GM19043 (cell line): Measurements from ENCODE around the gene ADM5.

Experiments
- ATAC-seq: cut with Tn5 transposase; IDR thresholded peaks from one replicate; pipeline ENCODE4 v1.9.1; 2021; ENCODE audit warnings: low read depth; ENCODE audit not compliant: unreplicated experiment

Gene ADM5

DNA sequence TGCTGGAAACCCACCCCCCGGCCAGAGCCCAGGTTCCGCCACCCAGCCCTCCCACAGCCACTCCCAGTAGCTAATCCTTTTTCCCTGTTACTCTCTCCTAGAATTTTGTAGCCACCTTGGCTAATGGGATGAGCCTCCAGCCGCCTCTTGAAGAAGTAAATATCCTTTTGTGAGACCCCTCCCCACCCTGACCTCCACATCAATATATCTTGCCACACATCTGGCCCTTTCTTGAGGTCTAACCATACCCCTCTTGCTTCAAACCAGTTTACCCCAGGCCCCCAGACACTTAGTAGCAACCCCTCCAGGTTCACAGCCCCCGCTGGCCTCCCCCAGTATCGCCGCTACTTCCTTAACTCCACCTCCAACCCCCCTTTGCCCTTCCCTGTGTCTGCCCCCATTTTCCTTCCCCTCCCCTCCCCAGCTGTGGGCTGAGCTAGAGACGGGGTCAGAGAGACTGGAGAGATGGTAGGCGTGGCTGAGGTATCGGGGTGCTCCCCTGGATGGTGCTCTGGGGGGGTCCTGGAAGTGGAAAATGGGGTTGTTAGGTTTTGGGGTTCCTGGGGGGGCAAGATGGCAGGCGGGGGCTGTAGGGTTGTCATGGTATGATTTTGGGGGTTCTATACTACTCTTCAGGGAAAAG is 9.5 kb upstream of the ADM5 start:
- ATAC-seq, result no peak

DNA sequence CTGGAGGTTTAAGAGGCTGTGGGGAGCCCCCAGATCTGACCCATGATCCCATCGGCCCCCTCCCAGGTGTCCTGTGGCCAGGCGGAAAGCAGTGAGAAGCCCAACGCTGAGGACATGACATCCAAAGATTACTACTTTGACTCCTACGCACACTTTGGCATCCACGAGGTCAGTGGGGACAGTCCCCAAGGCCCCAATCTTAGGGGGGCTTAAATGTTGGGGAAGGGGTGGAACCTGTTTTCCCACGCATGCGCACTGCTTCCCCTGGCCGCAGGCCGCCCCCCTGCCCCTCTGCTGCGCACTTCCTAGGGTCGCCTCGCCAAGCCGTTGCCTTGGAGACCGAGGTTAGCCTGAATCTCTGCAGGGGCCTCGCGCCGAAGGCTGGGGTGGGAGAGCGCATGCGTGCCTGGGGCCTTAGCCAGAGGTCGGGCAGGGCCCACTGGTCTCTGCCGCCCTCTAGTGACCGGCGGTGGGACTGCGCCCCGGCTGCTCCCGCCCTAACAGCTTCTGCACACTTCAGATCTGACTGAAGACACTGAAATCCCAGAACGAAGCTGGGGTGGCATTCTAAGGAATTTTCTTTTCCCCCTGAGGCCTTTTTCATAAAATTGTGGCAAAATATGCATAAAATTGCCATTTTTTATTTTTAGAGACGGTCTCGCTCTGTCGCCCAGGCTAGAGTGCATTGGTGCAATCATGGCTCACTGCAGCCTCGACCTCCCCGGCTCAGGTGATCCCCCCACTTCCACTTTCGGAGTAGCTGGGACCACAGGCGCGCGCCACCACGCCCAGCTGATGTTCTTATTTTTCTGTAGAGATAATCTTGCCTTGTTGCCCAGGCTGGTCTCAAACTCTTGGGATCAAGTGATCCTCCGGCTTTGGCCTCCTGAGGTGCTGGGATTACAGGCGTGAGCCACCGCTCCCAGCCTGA is 8.7 kb upstream of the ADM5 start:
- ATAC-seq, result no peak

DNA sequence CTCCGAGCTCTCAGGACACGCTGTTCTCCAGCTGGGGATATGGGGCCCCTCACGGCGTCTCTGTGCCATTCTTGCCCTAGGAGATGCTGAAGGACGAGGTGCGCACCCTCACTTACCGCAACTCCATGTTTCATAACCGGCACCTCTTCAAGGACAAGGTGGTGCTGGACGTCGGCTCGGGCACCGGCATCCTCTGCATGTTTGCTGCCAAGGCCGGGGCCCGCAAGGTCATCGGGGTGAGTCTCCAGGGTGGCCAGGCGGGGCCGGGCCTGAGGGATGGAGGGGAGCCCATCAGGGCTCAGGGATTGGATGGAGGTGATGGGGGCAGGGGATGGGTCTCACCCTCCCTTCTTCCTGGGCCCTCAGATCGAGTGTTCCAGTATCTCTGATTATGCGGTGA is 7.6 kb upstream of the ADM5 start:
- ATAC-seq, result no peak

- ATAC-seq, result no peak
These were observed 7.1 kb upstream of the ADM5 start for GRCh38 chr19:49682274-49682673.

GRCh38 chr19:49683814-49684250 is 5.6 kb upstream of the ADM5 start:
- ATAC-seq, result no peak

DNA sequence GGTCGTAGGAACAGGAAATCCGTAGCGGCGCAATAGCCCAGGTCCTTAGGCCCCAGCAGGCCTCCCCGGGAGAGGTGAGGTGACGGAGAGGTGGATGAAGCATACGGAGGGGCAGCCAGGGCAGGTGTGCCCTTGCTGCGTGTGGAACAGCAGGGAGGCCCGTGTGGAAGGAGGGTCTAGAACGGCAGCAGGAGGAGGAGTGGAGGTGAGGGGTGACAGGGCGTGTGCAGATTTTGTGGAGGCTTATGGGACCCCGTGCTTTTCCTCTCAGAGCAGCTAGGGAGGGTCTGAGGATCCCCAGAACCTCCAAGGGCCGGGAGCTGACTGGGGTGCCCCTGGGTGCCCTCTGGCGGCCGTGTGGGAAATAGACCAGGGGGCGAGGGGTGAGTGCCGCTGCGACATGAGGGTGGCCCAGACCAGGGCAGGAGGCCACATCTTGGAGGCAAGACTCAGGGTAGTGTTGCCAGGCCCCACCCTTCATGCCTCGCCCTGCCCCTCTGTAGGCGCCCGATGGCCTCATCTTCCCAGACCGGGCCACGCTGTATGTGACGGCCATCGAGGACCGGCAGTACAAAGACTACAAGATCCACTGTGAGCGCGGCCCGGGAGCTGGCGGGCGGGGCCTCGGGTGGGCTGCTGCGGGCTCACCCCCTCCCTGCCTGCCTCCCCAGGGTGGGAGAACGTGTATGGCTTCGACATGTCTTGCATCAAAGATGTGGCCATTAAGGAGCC is 5.0 kb upstream of the ADM5 start:
- ATAC-seq, result no peak

DNA sequence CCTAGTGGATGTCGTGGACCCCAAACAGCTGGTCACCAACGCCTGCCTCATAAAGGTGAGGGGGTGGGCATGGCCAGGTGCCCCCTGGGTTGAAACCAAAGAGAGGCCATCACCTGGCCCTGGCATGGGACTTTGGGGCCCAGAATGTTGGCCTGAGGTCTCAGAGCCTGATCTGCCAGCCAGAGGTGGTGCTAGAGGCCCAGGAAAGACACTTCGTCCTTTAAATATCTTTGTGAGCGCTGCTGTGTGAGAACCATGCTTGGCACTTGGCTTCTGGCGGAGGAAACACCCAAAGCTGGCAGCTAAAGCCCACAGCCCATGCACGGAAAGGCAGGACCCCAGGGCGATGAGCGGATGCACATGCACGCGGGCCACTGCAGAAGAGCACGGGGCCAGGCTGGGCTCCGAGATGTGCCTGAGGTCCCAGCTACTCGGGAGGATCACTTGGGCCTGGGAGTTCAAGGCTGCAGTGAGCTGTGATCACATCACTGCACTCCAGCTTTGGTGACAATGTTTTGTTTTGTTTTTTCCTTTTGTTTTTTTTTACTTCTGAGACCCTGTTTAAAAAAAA is 4.3 kb upstream of the ADM5 start:
- ATAC-seq, result no peak

DNA sequence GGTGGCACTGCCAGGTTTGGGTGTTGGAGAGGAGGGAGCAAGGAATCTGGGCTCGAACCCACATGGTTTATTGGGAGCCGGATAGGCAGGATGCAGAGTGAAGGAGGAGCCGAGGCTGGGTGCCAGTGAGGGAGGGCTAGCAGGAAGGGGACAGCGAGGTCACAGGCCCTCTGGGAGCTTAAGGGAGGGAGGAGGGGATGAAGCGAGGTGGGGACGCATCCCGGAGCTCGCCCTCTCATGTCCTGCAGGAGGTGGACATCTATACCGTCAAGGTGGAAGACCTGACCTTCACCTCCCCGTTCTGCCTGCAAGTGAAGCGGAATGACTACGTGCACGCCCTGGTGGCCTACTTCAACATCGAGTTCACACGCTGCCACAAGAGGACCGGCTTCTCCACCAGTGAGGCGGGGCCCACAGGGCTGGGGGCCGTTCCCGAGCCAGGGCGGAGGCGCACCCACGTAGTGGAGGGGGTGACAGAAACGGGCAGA is 3.5 kb upstream of the ADM5 start:
- ATAC-seq, result no peak

DNA sequence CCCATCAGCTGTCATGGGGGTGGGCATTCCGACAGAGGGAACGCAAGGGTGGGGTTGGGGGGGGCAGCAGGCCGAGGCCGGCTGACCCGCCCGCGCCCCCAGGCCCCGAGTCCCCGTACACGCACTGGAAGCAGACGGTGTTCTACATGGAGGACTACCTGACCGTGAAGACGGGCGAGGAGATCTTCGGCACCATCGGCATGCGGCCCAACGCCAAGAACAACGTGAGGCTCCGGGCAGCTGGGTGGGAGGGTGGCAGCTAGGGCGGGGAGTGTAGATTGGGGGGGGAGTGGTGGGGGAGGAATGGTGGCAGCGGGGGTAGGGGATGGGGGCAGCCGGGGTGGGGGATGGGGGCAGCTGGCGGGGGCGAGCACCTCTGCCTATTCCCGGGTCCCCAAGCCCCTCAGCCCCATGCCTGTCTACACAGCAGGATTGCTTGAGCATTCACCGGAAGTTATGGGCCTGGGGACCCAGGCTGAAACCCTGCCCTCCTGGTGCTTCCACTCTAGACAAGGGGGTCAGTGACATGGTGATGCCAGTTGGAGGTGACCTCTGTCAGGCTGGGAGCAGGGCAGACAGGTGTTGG is 2.8 kb upstream of the ADM5 start:
- ATAC-seq, result no peak

GRCh38 chr19:49687150-49687549 is 2.2 kb upstream of the ADM5 start:
- ATAC-seq, result no peak

- no peak for ATAC-seq
These were observed 1.7 kb upstream of the ADM5 start for GRCh38 chr19:49687566-49688316.

- ATAC-seq, result no peak
These were observed 762 bp upstream of the ADM5 start for GRCh38 chr19:49688531-49689132.

- ATAC-seq, result no peak
These were observed 773 bp downstream of the ADM5 start for GRCh38 chr19:49690079-49690655.

DNA sequence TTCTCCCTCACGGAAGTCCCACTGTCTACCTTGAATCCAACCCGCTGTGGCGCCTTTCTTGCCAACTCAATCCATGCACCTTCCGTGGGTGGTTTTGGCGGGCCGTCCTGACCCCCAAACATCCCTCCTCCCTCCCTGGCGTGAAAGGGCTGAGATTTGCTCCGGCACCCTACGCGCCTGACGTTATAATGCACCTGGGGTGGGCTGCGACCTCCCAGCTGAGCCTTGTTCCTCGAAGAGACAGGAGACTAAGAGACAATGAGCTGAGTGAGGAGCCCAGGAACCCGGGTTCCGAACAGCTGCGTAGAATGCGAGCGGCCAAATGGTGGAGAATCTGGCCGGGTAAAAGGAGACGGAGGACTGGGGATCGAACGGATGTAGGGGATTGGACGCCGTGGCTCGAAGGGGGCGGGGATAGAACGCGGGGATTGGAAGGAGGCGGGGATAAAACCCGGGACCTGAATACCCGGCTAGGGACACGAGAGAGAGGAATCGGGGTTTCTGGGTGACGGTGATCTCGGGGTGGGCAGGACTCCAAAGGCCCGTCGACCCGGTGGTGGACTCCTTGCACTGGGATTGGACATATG is 1.4 kb downstream of the ADM5 start, which contains the start of gene CPT1C:
TSS of gene CPT1C (plus strand) at position 461 of the 587 bp plus-strand sequence. CDS start 1,137 bp downstream, outside the sequence.
- no peak for ATAC-seq

DNA sequence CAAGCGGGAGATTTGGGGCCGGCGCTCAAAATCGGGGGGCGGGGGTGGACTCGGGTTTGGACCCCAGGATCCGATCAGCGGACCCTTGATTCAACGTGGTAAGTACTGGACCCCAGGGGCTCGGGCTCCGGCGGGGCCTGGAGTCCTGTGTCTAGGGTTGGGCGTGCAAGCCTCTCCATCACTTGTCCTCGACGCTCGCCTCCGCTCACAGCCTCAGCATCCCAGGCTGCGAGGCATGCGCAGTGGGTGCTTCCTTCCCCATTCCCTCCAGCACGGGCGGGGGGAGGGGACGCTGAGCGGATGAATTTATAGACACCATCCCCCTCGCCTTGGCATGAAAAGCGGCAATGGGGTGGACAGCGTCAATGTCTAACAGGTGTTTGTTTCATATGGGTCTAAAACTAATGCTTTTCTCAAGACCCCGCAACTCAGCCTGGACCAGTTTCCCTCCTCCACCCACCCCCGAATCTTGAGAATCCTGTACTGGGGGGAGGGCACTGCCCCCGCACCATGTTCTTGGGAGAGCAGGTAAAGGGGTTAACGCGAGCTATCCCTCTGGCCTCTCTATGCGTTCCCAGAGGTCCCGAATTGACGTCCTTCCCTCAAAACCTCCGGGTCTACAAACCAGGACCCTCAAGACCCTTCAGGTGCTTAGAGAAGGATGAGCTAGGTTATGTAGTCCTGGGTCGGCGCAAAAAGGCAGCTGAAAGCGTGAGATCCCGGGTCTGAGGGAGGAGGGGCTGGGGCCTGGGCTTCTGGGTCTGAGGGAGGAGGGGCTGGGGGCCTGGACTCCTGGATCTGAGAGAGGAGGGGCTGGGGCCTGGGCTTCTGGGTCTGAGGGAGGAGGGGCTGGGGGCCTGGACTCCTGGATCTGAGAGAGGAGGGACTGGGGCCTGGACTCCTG is 2.1 kb downstream of the ADM5 start:
- ATAC-seq, result no peak

GRCh38 chr19:49692147-49692506 is 2.7 kb downstream of the ADM5 start:
- no peak for ATAC-seq

- ATAC-seq, result no peak
These were observed 6.7 kb downstream of the ADM5 start for GRCh38 chr19:49696115-49696514.

- no peak for ATAC-seq
These were observed 7.5 kb downstream of the ADM5 start for GRCh38 chr19:49696865-49697264.
